ENCODE results near the gene UBE2V1.

UBE2V1 gene

GRCh38 chr20:50073500-50073899 lies 39.5 kb downstream of the UBE2V1 start:
- no peak for TF ChIP-seq CTCF (conservative IDR thresholded peaks at IDR 0.05; ENCODE audit: low read depth)
- no peak overlapping the region for H3K27ac ChIP-seq
- ChIA-PET POLR2A (ENCODE audit: low non-redundant PET) (interaction anchor here (0.5 kb wide), 1 partner anchor 36 kb away, joined by 5 read pairs; no protein-coding TSS in a partner anchor), CTCF (interaction anchor here (13.1 kb wide), 1 partner anchor 92 kb away, joined by 416 read pairs; the partner anchor contains the start of gene SNAI1)
- no peak for DNase-seq (ENCODE audit: low spot score)

DNA sequence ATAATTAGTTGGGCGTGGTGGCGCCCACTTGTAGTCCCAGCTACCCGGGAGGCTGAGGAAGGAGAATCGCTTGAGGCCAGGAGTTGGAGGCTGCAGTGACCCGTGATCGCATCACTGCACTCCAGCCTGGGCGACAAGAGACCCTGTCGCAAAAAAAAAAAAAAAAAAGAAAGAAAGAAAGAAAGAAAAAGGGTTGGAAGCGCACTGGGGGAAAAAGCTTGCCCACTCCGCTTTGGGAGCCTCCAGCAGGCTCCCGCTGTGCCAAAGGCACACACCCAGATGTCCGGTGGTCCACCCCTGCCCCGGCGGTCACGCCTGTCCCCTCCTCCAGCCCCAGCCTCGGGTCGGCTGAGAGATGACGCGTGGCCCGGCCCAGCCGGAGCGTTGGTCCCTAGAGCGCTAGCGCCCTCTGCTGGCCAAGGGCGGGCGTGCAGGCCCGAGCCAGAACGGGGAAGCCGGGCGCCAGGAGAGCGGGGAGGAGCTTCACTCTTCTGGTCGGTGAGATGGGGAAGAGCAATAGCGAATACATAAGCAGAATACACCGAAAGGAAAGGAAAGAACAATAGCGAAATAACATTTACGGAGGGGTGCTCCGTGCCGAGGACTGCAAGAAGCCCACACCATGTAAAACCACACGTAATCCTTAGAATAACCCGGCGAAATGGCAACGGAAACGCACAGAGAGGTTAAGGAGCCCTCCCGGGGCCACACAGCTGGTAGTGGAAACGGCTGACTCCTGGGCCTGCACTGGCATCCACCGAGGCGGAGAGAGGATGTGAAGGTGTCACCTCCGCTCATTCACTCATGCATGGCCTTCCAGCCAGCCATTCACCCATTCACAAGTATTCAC lies 41.7 kb downstream of the UBE2V1 start:
- ChIA-PET POLR2A (ENCODE audit: low non-redundant PET) (interaction anchor here (0.6 to 1.2 kb wide), 2 partner anchors 61 to 92 kb away, joined by 4 to 6 read pairs; no protein-coding TSS in a partner anchor), CTCF (interaction anchor here (0.5 to 13.1 kb wide), 75 partner anchors 9 to 1808 kb away, joined by 3 to 416 read pairs (median 4); partner anchors contain the start of genes PEDS1, RNF114, SNAI1 and UBE2V1)
- H3K27ac ChIP-seq = no peak overlapping the region
- peak; percentile 100 for TF ChIP-seq CTCF (conservative IDR thresholded peaks at IDR 0.05; ENCODE audit: low read depth)
- DNase-seq (ENCODE audit: low spot score) = peak; percentile 95

DNA sequence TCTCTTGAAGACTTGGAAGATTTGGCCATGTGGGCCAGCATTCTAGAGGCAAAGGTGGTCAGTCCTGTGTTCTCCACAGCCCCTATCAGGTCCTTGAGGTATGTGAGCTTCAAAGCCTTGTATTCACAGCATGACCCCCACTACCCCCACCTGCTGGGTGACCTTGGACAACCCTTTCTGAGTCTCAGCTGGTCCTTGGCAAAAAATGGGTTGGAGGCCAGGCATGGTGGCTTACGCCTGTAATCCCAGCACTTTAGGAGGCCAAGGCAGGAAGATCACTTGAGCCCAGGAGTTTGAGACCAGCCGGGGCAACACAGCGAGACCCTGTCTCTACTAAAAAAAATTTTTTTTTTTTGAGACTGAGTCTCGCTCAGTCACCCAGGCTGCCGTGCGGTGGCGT lies 42.6 kb downstream of the UBE2V1 start:
- ChIA-PET POLR2A (ENCODE audit: low non-redundant PET) (interaction anchor here (1.0 to 1.2 kb wide), 2 partner anchors 88 to 91 kb away, joined by 3 to 4 read pairs; no protein-coding TSS in a partner anchor), CTCF (interaction anchor here (0.6 to 13.1 kb wide), 30 partner anchors 9 to 756 kb away, joined by 3 to 416 read pairs (median 7); partner anchors contain the start of genes RNF114 and SNAI1)
- no peak overlapping the region for H3K27ac ChIP-seq
- DNase-seq (ENCODE audit: low spot score) = no peak
- TF ChIP-seq CTCF (conservative IDR thresholded peaks at IDR 0.05; ENCODE audit: low read depth) = no peak

DNA sequence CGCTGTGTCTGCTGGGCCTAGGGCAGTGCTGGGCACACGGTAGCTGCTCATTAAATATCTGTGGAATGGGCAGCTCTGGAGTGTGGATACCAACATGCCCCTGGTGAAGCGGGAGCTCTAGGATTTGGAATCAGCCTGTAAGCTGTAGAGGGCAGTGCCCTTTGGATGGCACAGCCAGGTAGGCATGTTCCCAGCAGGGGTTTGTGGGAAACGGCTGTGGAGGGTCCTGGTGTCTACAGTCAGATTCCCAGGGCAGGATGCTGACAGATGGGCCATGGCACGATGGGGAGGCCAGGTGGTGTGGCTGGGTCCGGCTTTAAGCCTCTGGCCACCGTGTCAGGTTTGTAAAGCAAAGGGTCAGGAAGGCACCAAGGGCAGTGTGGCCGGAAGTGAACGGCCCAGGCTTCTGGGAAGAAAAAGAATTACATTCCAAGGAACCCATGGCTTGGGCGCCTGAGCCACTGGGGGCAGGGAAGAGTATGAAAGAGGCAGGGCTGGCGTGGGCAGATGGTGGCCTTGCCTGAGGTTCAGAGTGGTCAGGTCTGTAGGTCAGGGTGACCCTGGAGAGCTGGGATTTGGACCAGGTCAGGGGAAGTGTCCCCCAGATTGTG lies 44.8 kb downstream of the UBE2V1 start:
- no peak for DNase-seq (ENCODE audit: low spot score)
- TF ChIP-seq CTCF (conservative IDR thresholded peaks at IDR 0.05; ENCODE audit: low read depth) = no peak
- CTCF ChIA-PET = interaction anchor here (0.5 to 13.1 kb wide), 2 partner anchors 12 to 86 kb away, joined by 3 to 416 read pairs; partner anchors contain the start of gene SNAI1
- POLR2A ChIA-PET (ENCODE audit: low non-redundant PET) = no interaction called here
- no peak overlapping the region for H3K27ac ChIP-seq

- POLR2A ChIA-PET (ENCODE audit: low non-redundant PET) = no interaction called here
- no peak for TF ChIP-seq CTCF (conservative IDR thresholded peaks at IDR 0.05; ENCODE audit: low read depth)
- no peak for DNase-seq (ENCODE audit: low spot score)
- CTCF ChIA-PET = interaction anchor here (13.1 kb wide), 1 partner anchor 86 kb away, joined by 416 read pairs; the partner anchor contains the start of gene SNAI1
- H3K27ac ChIP-seq = no peak overlapping the region
Measured at GRCh38 chr20:50067461-50067860, 45.5 kb downstream of the UBE2V1 start.

DNA sequence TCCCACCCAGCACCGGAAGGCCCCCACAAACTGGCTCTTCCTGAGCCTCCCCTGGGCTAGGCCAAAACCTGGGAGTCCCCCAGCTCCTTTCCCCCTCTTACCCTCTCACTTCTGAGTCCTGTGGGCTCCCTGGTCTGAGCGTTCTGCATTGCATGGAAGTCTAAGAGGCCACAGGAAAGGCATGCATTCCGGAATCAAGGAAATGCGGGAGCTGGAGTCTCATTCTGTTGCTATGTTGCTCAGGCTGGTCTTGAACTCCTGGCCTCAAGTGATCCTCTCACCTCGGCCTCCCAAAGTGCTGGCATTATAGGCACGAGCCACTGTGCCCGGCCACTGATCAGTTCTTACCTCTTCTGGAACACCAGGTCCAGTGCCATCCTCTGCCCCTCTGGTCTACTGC lies 45.9 kb downstream of the UBE2V1 start:
- POLR2A ChIA-PET (ENCODE audit: low non-redundant PET) = no interaction called here
- no peak overlapping the region for H3K27ac ChIP-seq
- DNase-seq (ENCODE audit: low spot score) = no peak
- CTCF ChIA-PET = interaction anchor here (13.1 kb wide), 1 partner anchor 85 kb away, joined by 416 read pairs; the partner anchor contains the start of gene SNAI1
- no peak for TF ChIP-seq CTCF (conservative IDR thresholded peaks at IDR 0.05; ENCODE audit: low read depth)
